Mesothelial cell of epicardium (in vitro differentiated cells): ENCODE data around the gene DPY19L3. TPM values are rescaled to one million over a fixed set of nuclear protein-coding genes. Genes with fewer than 3 reads are reported as not detected.
A peak's percentile ranks its signal among the peaks of the same experiment; 100 is the strongest.
"Not testable (repeated sequence)": the region's sequence is repeated elsewhere in the genome, so short reads cannot be mapped to it uniquely, and the experiment has no call there.

Experiments
- DNase-seq, 2 experiments: peaks; one replicate each; pipeline ENCODE4 v3.0.0; 2021; ENCODE audit warnings: low spot score in 2 of 2; ENCODE audit not compliant: unreplicated experiment in 2 of 2
- H3K27ac Mint-ChIP-seq: 2 replicates; pipeline ENCODE4 v1.8.0; 2021; ENCODE audit warnings: mixed read lengths
- H3K27me3 Mint-ChIP-seq: 2 replicates; pipeline ENCODE4 v1.8.0; 2021; ENCODE audit warnings: low read depth, mixed read lengths
- H3K36me3 Mint-ChIP-seq: 2 replicates; pipeline ENCODE4 v1.8.0; 2021; ENCODE audit warnings: mixed read lengths
- H3K4me1 Mint-ChIP-seq: 2 replicates; pipeline ENCODE4 v1.8.0; 2021; ENCODE audit warnings: mixed read lengths
- H3K4me3 Mint-ChIP-seq: 2 replicates; pipeline ENCODE4 v1.8.0; 2021; ENCODE audit warnings: mild to moderate bottlenecking, moderate library complexity, mixed read lengths
- H3K9me3 Mint-ChIP-seq: 2 replicates; pipeline ENCODE4 v1.8.0; 2021; ENCODE audit warnings: mixed read lengths
- total RNA-seq: library from RNA; stranded (reverse); gene quantifications from 3 replicates; pipeline ENCODE4 v1.2.1, GENCODE V29; 2021
- TF ChIP-seq, protein P1 (sequence below): fragments of 200-600 bp; sonication (generic); IDR thresholded peaks from one replicate; pipeline ENCODE4 v1.5.0; 2021; ENCODE audit warnings: antibody characterized with exemption; ENCODE audit not compliant: unreplicated experiment

The DPY19L3 gene
- total RNA-seq, 1 donor from 2014 or later, result 111 TPM

DNA sequence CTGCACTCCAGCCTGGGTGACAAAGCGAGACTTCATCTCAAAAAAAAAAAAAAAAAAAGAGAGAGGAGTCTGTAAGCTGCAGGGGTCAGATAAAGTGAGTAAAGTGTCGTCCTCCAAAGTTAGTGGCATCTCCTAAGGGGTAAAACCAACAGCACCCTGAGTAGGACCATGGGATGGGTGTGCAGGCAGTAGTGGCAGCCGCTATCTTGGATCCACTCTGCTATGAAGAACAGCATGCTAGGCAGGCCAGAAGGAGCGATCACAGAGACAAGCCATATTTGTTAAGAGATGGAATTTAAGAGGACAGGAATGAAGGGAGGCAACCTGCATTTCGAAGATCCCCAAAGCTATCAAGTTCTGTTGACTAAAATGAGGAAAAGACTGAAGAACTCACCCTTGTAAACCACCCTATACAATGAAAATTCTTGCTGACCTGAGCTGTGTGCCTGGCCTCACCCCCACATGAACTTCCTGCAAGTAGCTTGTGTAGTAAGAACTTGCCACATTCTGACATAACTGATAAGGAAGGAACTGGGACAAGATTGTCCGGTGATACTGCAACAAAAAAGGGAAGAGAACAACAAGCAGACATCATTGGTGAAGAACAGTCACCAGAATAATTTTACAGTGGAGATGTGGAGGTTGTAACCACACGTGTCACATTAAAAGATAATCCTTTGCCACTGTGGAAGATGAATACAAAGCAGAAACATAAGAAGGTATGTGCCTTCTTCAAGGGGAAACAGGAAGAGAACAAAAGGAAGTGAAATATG is 16.2 kb downstream of the DPY19L3 start:
- no peaks in the 10 kb centered on the region for H3K27me3 Mint-ChIP-seq
- DNase-seq, result no peak
- peak overlapping the region; percentile 48 for H3K27ac Mint-ChIP-seq
- TF ChIP-seq, protein P1, sequence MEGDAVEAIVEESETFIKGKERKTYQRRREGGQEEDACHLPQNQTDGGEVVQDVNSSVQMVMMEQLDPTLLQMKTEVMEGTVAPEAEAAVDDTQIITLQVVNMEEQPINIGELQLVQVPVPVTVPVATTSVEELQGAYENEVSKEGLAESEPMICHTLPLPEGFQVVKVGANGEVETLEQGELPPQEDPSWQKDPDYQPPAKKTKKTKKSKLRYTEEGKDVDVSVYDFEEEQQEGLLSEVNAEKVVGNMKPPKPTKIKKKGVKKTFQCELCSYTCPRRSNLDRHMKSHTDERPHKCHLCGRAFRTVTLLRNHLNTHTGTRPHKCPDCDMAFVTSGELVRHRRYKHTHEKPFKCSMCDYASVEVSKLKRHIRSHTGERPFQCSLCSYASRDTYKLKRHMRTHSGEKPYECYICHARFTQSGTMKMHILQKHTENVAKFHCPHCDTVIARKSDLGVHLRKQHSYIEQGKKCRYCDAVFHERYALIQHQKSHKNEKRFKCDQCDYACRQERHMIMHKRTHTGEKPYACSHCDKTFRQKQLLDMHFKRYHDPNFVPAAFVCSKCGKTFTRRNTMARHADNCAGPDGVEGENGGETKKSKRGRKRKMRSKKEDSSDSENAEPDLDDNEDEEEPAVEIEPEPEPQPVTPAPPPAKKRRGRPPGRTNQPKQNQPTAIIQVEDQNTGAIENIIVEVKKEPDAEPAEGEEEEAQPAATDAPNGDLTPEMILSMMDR, result no peak
- peaks cover 9% of the 10 kb centered on the region for H3K4me1 Mint-ChIP-seq
- peaks cover 3% of the 10 kb centered on the region for H3K9me3 Mint-ChIP-seq
- H3K36me3 Mint-ChIP-seq, result peaks cover 35% of the 10 kb centered on the region
- H3K4me3 Mint-ChIP-seq, result no peak overlapping the region

DNA sequence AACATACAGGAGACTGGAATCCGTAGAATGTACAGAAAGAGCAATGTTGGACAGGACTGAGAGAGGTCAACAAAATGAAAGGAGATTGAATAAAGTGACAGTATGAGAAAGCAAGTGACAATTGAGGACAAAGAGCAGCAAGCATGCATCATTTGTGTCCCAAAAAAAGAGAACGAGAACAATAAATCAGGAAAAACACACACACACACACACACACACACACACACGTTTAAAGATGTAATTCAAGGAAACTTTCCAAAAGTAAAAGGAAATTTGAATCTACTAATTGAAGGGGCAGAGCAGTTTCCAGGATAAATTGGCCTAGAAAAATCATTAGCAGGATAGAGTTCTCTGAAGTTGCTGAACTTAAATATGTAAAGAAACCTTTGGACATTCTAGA is 16.9 kb downstream of the DPY19L3 start:
- DNase-seq, result no peak
- no peaks in the 10 kb centered on the region for H3K27me3 Mint-ChIP-seq
- H3K36me3 Mint-ChIP-seq, result peaks cover 36% of the 10 kb centered on the region
- H3K4me3 Mint-ChIP-seq, result no peak overlapping the region
- peaks cover 9% of the 10 kb centered on the region for H3K4me1 Mint-ChIP-seq
- peak overlapping the region; percentile 48 for H3K27ac Mint-ChIP-seq
- peaks cover 3% of the 10 kb centered on the region for H3K9me3 Mint-ChIP-seq
- TF ChIP-seq, protein P1, result no peak

DNA sequence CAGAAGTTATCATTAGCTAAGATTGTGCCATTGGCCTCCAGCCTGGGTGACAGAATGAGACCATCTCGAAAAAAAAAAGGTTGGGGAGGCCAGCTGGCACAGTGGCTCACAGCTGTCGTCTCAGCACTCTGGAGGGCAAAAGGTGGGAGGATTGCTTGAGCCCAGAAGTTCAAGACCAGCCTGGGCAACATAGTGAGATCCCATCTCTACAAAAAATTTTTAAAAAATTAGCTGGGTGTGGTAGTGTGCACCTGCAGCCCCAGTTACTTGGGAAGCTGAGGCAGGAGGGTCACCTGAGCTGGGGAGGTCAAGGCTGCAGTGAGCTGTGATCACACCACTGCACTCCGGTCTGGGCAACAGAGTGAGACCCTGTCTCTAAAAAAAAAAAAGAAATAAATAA is 18.4 kb downstream of the DPY19L3 start:
- not testable (repeated sequence) for H3K4me3 Mint-ChIP-seq, DNase-seq, H3K27me3 Mint-ChIP-seq, H3K9me3 Mint-ChIP-seq, H3K4me1 Mint-ChIP-seq, H3K27ac Mint-ChIP-seq
- peaks cover 41% of the 10 kb centered on the region for H3K36me3 Mint-ChIP-seq

DNA sequence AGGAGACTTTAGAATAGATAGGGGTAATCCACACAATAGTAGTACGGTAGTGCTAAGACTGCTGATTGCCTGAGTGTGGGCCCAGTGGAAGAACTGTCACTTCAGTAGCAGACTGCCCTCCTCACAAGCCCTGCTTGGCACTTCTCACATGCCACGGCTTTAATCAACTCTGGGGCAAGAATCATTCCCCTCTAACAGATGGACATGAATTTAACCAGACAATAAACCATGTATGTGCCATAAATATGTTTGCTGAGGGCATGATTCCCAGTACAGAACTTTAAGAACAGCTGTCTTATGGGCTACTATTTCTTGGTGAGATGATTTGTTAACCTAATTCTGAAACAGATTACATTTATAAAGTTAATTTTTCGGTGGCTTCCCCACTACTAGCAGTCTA is 22.0 kb downstream of the DPY19L3 start:
- H3K36me3 Mint-ChIP-seq, result peaks cover 35% of the 10 kb centered on the region
- no peak overlapping the region for H3K27ac Mint-ChIP-seq
- H3K27me3 Mint-ChIP-seq, result no peaks in the 10 kb centered on the region
- no peaks in the 10 kb centered on the region for H3K4me1 Mint-ChIP-seq
- peaks cover 3% of the 10 kb centered on the region for H3K9me3 Mint-ChIP-seq
- DNase-seq, result no peak
- H3K4me3 Mint-ChIP-seq, result no peak overlapping the region
- TF ChIP-seq, protein P1, result no peak

- H3K27me3 Mint-ChIP-seq, result no peaks in the 10 kb centered on the region
- peaks cover 26% of the 10 kb centered on the region for H3K36me3 Mint-ChIP-seq
- H3K9me3 Mint-ChIP-seq, result no peaks in the 10 kb centered on the region
- no peaks in the 10 kb centered on the region for H3K4me1 Mint-ChIP-seq
- TF ChIP-seq, protein P1, result no peak
- H3K4me3 Mint-ChIP-seq, result no peak overlapping the region
- H3K27ac Mint-ChIP-seq, result no peak overlapping the region
- no peak for DNase-seq
Observed at GRCh38 chr19:32436692-32437091, 31.1 kb downstream of the DPY19L3 start.

DNA sequence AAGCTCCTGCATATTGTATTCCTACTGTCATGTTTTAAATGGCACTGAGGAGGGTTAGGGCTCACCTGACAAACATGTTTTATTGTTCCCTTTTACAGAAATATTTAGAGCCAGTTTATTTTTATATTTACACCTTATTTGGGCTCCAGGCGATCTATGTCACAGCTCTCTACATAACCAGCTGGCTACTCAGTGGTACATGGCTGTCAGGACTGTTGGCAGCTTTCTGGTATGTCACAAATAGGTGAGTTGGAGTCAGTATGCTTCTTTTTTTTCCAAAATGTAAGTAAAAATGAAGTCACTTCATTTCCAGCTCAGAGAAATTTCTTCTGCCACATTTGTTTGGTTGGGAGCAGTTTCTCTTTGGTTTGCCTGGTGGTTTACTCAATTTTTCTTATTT is 31.5 kb downstream of the DPY19L3 start:
- H3K36me3 Mint-ChIP-seq, result peaks cover 26% of the 10 kb centered on the region
- no peaks in the 10 kb centered on the region for H3K27me3 Mint-ChIP-seq
- no peaks in the 10 kb centered on the region for H3K4me1 Mint-ChIP-seq
- TF ChIP-seq, protein P1, result no peak
- H3K9me3 Mint-ChIP-seq, result no peaks in the 10 kb centered on the region
- no peak overlapping the region for H3K4me3 Mint-ChIP-seq
- no peak for DNase-seq
- no peak overlapping the region for H3K27ac Mint-ChIP-seq
